HG03064 (cell line): ENCODE results near the gene VSIG10L2.

Experiments used
- ATAC-seq: cut with Tn5 transposase; IDR thresholded peaks from one replicate; pipeline ENCODE4 v1.9.1; 2021; ENCODE audit warnings: low read depth; ENCODE audit not compliant: unreplicated experiment

VSIG10L2 gene

GRCh38 chr11:125926682-125927081 lies 19.2 kb upstream of the VSIG10L2 start:
- no peak for ATAC-seq

GRCh38 chr11:125929445-125930075 lies 16.3 kb upstream of the VSIG10L2 start:
- no peak for ATAC-seq

GRCh38 chr11:125930076-125930450 lies 15.8 kb upstream of the VSIG10L2 start:
- no peak for ATAC-seq

- no peak for ATAC-seq
These were observed 14.7 kb upstream of the VSIG10L2 start for GRCh38 chr11:125931116-125931515.

GRCh38 chr11:125931668-125932067 lies 14.2 kb upstream of the VSIG10L2 start:
- ATAC-seq = no peak

GRCh38 chr11:125932301-125932700 lies 13.5 kb upstream of the VSIG10L2 start:
- no peak for ATAC-seq

- no peak for ATAC-seq
These were observed 12.6 kb upstream of the VSIG10L2 start for GRCh38 chr11:125933030-125933813.

GRCh38 chr11:125934473-125934872 lies 11.4 kb upstream of the VSIG10L2 start:
- ATAC-seq = no peak

- no peak for ATAC-seq
These were observed 10.8 kb upstream of the VSIG10L2 start for GRCh38 chr11:125935056-125935455.

GRCh38 chr11:125935618-125936199 lies 10.1 kb upstream of the VSIG10L2 start:
- ATAC-seq = no peak

GRCh38 chr11:125938418-125938817 lies 7.4 kb upstream of the VSIG10L2 start:
- no peak for ATAC-seq

- no peak for ATAC-seq
These were observed 6.7 kb upstream of the VSIG10L2 start for GRCh38 chr11:125939081-125939521.

GRCh38 chr11:125940145-125940544 lies 5.7 kb upstream of the VSIG10L2 start:
- no peak for ATAC-seq

- no peak for ATAC-seq
These were observed 4.6 kb upstream of the VSIG10L2 start for GRCh38 chr11:125941267-125941618.

- ATAC-seq = no peak
These were observed 3.9 kb upstream of the VSIG10L2 start for GRCh38 chr11:125941619-125942611.

GRCh38 chr11:125942771-125943428 lies 2.9 kb upstream of the VSIG10L2 start:
- ATAC-seq = no peak

- no peak for ATAC-seq
These were observed 2.0 kb upstream of the VSIG10L2 start for GRCh38 chr11:125943661-125944349.

GRCh38 chr11:125944350-125945010 lies 1.4 kb upstream of the VSIG10L2 start:
- ATAC-seq = no peak
